ENCODE data around the gene SKIDA1.

DNA sequence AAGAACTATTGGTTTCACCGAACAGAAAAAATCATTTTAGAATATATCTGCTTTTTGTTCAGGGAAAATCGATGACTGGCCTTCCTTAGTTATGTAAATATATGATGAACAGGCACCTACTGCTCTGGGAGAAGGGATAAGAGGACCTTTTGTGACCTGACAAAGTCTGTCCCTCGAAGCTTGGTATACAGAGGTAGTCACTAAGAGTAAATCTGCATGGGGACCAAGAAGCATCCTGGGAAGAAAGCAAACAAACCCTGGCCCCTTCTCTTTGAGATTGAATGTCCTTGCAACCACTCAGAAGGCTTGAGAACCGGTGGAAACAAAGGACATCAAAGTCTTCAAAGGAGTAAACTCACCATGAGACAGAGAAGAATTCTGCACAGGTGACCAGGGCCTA is 52.3 kb downstream of the SKIDA1 start:
- TF ChIP-seq, protein P1, sequence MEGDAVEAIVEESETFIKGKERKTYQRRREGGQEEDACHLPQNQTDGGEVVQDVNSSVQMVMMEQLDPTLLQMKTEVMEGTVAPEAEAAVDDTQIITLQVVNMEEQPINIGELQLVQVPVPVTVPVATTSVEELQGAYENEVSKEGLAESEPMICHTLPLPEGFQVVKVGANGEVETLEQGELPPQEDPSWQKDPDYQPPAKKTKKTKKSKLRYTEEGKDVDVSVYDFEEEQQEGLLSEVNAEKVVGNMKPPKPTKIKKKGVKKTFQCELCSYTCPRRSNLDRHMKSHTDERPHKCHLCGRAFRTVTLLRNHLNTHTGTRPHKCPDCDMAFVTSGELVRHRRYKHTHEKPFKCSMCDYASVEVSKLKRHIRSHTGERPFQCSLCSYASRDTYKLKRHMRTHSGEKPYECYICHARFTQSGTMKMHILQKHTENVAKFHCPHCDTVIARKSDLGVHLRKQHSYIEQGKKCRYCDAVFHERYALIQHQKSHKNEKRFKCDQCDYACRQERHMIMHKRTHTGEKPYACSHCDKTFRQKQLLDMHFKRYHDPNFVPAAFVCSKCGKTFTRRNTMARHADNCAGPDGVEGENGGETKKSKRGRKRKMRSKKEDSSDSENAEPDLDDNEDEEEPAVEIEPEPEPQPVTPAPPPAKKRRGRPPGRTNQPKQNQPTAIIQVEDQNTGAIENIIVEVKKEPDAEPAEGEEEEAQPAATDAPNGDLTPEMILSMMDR (IDR thresholded peaks at IDR 0.05), result no peak
- no peak for TF ChIP-seq POLR2A (IDR thresholded peaks at IDR 0.05)
- no peak for TF ChIP-seq POLR2AphosphoS5 (IDR thresholded peaks at IDR 0.05)

Measured in stomach (tissue), 4 donors.